ENCODE measurements around the gene METTL14. TPM values are rescaled to one million over a fixed set of nuclear protein-coding genes. Genes with fewer than 3 reads are reported as not detected.

The METTL14 gene
- total RNA-seq, 2 donors from 2014 or later, result 54.1 to 59.3 TPM

DNA sequence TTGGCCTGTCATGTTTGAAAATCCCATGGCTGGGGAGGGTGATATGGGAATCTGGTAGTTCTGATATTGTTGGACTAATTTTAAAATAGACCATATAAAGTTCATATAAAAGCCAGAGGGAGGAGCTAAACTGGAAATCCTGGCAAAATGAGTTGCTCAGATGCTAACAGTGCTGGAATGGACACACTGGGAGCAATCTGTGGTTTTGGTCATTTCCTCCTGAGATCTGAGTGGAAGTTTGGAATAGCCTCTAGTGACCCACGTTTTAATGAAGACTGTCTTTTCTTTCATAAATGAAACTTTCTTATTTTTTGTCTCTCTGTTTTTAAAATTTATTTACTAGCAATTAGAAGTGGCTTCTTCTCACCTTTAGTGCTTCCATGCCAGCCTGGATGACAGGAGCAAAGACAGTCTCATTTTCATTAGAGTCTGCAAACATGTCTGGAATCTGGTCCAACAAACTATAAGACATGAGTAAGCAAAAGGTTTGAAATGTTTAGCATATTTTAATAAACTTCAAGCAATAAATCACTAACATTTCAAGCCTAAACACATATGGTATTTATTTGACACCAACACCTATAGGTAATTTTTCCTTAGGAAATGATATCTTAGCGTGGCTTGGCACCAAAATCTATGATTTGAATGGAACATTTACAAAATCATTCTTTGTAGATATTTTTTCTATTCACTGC lies 66.6 kb downstream of the METTL14 start:
- Histone ChIP-seq H3K27me3 (ENCODE audit: control insufficient read depth, insufficient read depth, low read length, poor library complexity, severe bottlenecking) (no peaks in the 10 kb centered on the region), H3K9ac (ENCODE audit: extremely low read depth, low read length, poor library complexity, severe bottlenecking) (no peak overlapping the region), H3K4me3 (ENCODE audit: low read length) (no peak overlapping the region), H3K27ac (ENCODE audit: low read depth, low read length) (no peak overlapping the region), H3K36me3 (ENCODE audit: control insufficient read depth, insufficient read depth, low read length) (peaks cover 62% of the 10 kb centered on the region), H3K9me3 (ENCODE audit: control insufficient read depth, low read length) (no peaks in the 10 kb centered on the region), H3K4me1 (ENCODE audit: control insufficient read depth, insufficient read depth, low read length) (no peaks in the 10 kb centered on the region)
- no peaks in the 10 kb centered on the region for H3K9me3 Mint-ChIP-seq
- H3K36me3 Mint-ChIP-seq (ENCODE audit: low read depth), result peaks cover 15% of the 10 kb centered on the region
- DNase-seq, result no peak
- no peak overlapping the region for H3K4me3 Mint-ChIP-seq
- TF ChIP-seq, protein P1, sequence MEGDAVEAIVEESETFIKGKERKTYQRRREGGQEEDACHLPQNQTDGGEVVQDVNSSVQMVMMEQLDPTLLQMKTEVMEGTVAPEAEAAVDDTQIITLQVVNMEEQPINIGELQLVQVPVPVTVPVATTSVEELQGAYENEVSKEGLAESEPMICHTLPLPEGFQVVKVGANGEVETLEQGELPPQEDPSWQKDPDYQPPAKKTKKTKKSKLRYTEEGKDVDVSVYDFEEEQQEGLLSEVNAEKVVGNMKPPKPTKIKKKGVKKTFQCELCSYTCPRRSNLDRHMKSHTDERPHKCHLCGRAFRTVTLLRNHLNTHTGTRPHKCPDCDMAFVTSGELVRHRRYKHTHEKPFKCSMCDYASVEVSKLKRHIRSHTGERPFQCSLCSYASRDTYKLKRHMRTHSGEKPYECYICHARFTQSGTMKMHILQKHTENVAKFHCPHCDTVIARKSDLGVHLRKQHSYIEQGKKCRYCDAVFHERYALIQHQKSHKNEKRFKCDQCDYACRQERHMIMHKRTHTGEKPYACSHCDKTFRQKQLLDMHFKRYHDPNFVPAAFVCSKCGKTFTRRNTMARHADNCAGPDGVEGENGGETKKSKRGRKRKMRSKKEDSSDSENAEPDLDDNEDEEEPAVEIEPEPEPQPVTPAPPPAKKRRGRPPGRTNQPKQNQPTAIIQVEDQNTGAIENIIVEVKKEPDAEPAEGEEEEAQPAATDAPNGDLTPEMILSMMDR (conservative IDR thresholded peaks at IDR 0.05), result no peak
- WGBS, 2 experiments (ENCODE audit: insufficient coverage in 1 of 2, insufficient read length in 1 of 2), result 100% methylated on average over 2 of the region's 2 CpGs; no CpG with 5 or more reads in 1 of the 2 experiments
- H3K4me1 Mint-ChIP-seq, result peaks cover 13% of the 10 kb centered on the region
- peak overlapping the region; percentile 53 for H3K27ac Mint-ChIP-seq
- no peaks in the 10 kb centered on the region for H3K27me3 Mint-ChIP-seq (ENCODE audit: insufficient read depth)

DNA sequence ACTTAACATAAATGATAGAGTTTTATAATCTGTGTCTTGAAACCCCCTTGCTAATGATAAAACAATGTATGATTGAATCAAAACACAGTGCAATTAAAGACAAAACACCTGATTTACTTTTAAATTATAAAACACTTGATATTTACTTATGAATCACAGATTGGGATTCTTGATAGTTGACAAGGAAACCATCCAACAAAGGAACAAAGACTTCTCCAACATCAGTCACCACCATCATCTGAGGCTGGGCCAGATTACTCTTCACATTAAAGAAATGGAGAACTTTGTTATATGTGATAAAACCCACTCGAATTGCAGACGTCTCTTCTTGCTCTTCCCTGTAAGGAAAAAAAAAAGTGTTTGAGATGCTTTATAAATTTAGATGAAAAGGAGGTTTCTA lies 67.4 kb downstream of the METTL14 start:
- TF ChIP-seq, protein P1 (conservative IDR thresholded peaks at IDR 0.05), result no peak
- Mint-ChIP-seq H3K36me3 (ENCODE audit: low read depth) (peaks cover 15% of the 10 kb centered on the region), H3K9me3 (no peaks in the 10 kb centered on the region), H3K4me3 (no peak overlapping the region), H3K27ac (no peak overlapping the region), H3K4me1 (peaks cover 13% of the 10 kb centered on the region), H3K27me3 (ENCODE audit: insufficient read depth) (no peaks in the 10 kb centered on the region)
- WGBS, 2 experiments (ENCODE audit: insufficient coverage in 1 of 2, insufficient read length in 1 of 2), result 86 to 90% methylated on average over 2 of the region's 2 CpGs
- no peak overlapping the region for H3K4me3 ChIP-seq (ENCODE audit: low read length)
- peaks cover 66% of the 10 kb centered on the region for H3K36me3 ChIP-seq (ENCODE audit: control insufficient read depth, insufficient read depth, low read length)
- H3K4me1 ChIP-seq (ENCODE audit: control insufficient read depth, insufficient read depth, low read length), result no peaks in the 10 kb centered on the region
- DNase-seq, result no peak
- H3K9ac ChIP-seq (ENCODE audit: extremely low read depth, low read length, poor library complexity, severe bottlenecking), result no peak overlapping the region
- H3K27me3 ChIP-seq (ENCODE audit: control insufficient read depth, insufficient read depth, low read length, poor library complexity, severe bottlenecking), result no peaks in the 10 kb centered on the region
- H3K27ac ChIP-seq (ENCODE audit: low read depth, low read length), result no peak overlapping the region
- H3K9me3 ChIP-seq (ENCODE audit: control insufficient read depth, low read length), result no peaks in the 10 kb centered on the region

DNA sequence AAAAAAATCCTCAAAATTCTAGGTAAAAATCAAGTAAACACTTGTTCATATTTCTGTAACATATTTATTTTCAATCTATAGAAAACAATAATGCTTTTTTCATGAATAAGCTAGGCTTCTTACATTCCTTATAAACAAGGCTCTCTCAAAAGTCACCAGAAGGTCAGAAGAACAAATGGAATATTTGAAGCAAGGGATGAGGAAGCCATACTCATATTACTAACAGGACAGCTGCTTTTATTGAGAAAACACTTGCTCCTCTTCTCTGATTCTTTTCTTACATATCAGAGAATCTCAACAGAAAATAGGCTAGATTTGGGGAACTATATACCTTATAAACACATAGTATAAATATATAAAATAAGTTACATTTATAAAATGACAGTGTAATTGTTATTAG lies 67.9 kb downstream of the METTL14 start:
- Histone ChIP-seq H3K4me1 (ENCODE audit: control insufficient read depth, insufficient read depth, low read length) (no peaks in the 10 kb centered on the region), H3K9me3 (ENCODE audit: control insufficient read depth, low read length) (no peaks in the 10 kb centered on the region), H3K27me3 (ENCODE audit: control insufficient read depth, insufficient read depth, low read length, poor library complexity, severe bottlenecking) (no peaks in the 10 kb centered on the region), H3K27ac (ENCODE audit: low read depth, low read length) (no peak overlapping the region), H3K9ac (ENCODE audit: extremely low read depth, low read length, poor library complexity, severe bottlenecking) (no peak overlapping the region), H3K4me3 (ENCODE audit: low read length) (no peak overlapping the region), H3K36me3 (ENCODE audit: control insufficient read depth, insufficient read depth, low read length) (peaks cover 69% of the 10 kb centered on the region)
- TF ChIP-seq, protein P1 (conservative IDR thresholded peaks at IDR 0.05), result no peak
- no peak overlapping the region for H3K27ac Mint-ChIP-seq
- no peak for DNase-seq
- H3K27me3 Mint-ChIP-seq (ENCODE audit: insufficient read depth), result no peaks in the 10 kb centered on the region
- H3K36me3 Mint-ChIP-seq (ENCODE audit: low read depth), result peaks cover 15% of the 10 kb centered on the region
- H3K4me3 Mint-ChIP-seq, result no peak overlapping the region
- no peaks in the 10 kb centered on the region for H3K9me3 Mint-ChIP-seq
- peaks cover 13% of the 10 kb centered on the region for H3K4me1 Mint-ChIP-seq

All from endodermal cell (in vitro differentiated cells).